Measurements from ENCODE around the gene DYNLRB1.

DNA sequence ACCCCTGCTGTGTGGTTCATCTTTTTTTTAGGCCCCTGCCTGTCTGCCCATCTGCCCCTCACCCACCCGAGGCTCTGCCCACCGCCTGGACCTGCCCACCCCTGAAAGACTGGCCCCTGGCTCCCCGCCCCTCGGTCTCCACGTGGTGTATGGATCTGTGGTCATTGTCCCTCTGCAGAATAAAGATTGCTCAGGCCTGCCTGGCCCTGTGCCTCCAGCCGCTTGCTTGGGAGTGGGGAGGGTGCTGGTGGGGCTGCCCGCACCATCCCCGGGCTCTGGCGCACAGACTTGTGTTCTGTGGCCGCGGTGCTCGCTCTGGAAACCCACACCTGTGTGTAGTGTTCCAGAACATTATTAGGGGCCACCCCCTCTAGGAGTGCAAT lies 43.9 kb downstream of the DYNLRB1 start:
- TF ChIP-seq, protein P1, sequence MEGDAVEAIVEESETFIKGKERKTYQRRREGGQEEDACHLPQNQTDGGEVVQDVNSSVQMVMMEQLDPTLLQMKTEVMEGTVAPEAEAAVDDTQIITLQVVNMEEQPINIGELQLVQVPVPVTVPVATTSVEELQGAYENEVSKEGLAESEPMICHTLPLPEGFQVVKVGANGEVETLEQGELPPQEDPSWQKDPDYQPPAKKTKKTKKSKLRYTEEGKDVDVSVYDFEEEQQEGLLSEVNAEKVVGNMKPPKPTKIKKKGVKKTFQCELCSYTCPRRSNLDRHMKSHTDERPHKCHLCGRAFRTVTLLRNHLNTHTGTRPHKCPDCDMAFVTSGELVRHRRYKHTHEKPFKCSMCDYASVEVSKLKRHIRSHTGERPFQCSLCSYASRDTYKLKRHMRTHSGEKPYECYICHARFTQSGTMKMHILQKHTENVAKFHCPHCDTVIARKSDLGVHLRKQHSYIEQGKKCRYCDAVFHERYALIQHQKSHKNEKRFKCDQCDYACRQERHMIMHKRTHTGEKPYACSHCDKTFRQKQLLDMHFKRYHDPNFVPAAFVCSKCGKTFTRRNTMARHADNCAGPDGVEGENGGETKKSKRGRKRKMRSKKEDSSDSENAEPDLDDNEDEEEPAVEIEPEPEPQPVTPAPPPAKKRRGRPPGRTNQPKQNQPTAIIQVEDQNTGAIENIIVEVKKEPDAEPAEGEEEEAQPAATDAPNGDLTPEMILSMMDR (conservative IDR thresholded peaks at IDR 0.05; ENCODE audit: low read depth, low read length) = no peak
- no peak for TF ChIP-seq EZH2 (IDR thresholded peaks at IDR 0.05; ENCODE audit: low read length, unreplicated experiment)
